ENCODE measurements around the gene MS4A12. TPM values are rescaled to one million over a fixed set of nuclear protein-coding genes. Genes with fewer than 3 reads are reported as not detected.

MS4A12 gene
- total and polyA plus RNA-seq, 9 of the 15 experiments (the other 6 are each of a cell fraction or from before 2014, with no cell fraction given), result not detected

- CTCF ChIA-PET (ENCODE audit: low intra/inter-chr PET ratio), result no interaction called here
- Histone ChIP-seq H3K9me3 (replicated peaks; ENCODE audit: control insufficient read depth, insufficient read depth, low read depth, low read length) (no peaks in the 10 kb centered on the region), H3K36me3 (ENCODE audit: control insufficient read depth, insufficient read depth, low read length) (no peaks in the 10 kb centered on the region), H3K27ac (ENCODE audit: extremely low read depth, low read depth, low read length) (no peak overlapping the region), H3K27me3 (ENCODE audit: control insufficient read depth in 2 of 2, insufficient read depth in 2 of 2, low read length in 2 of 2) (peaks cover 0 to 5% of the 10 kb centered on the region in 2 experiments; a peak in 1 of 5 replicates), H3K9me1 (ENCODE audit: control insufficient read depth, insufficient read depth, low read length) (no peaks in the 10 kb centered on the region), H4K20me1 (replicated peaks; ENCODE audit: control insufficient read depth, insufficient read depth, low read length) (no peaks in the 10 kb centered on the region), H3K9ac (ENCODE audit: insufficient read depth in 1 of 2, low read depth in 2 of 2, low read length in 2 of 2) (no peak overlapping the region), H3K4me2 (ENCODE audit: insufficient read depth, low read length) (no peak overlapping the region), H3K4me3 (no peak overlapping the region), H3K79me2 (ENCODE audit: control insufficient read depth, insufficient read depth, low read length) (no peaks in the 10 kb centered on the region), H3K4me1 (replicated peaks in 1 of 2; ENCODE audit: control insufficient read depth in 2 of 2, insufficient read depth in 2 of 2, low read length in 2 of 2) (no peaks in the 10 kb centered on the region), H2AFZ (ENCODE audit: low read depth, low read length) (no peak overlapping the region)
- in situ Hi-C loops (cut with MboI), result no loop called here
- ATAC-seq (no peak), FAIRE-seq (no peak), DNase-seq (ENCODE audit: extremely low read depth in 1 of 4, low spot score in 3 of 4) (no peak)
- POLR2A ChIA-PET, result no interaction called here
- no TSS peak for BruUV-seq (replicated peaks)
- intact Hi-C loops (cut with micrococcal nuclease), result no loop called here
- 3% methylated on average over 4 of the region's 4 CpGs for WGBS (ENCODE audit: insufficient coverage, low coverage, missing lambda C conversion rate)
- TF ChIP-seq, protein P1, sequence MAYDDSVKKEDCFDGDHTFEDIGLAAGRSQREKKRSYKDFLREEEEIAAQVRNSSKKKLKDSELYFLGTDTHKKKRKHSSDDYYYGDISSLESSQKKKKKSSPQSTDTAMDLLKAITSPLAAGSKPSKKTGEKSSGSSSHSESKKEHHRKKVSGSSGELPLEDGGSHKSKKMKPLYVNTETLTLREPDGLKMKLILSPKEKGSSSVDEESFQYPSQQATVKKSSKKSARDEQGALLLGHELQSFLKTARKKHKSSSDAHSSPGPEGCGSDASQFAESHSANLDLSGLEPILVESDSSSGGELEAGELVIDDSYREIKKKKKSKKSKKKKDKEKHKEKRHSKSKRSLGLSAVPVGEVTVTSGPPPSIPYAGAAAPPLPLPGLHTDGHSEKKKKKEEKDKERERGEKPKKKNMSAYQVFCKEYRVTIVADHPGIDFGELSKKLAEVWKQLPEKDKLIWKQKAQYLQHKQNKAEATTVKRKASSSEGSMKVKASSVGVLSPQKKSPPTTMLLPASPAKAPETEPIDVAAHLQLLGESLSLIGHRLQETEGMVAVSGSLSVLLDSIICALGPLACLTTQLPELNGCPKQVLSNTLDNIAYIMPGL (CRISPR knock-in tag; IDR thresholded peaks at IDR 0.05), result no peak
- TF ChIP-seq ZNF280A (IDR thresholded peaks at IDR 0.05; ENCODE audit: low read depth, partially characterized antibody) (no peak), ATF4 (CRISPR knock-in tag; IDR thresholded peaks at IDR 0.05) (no peak), RBBP5 (IDR thresholded peaks at IDR 0.05; ENCODE audit: borderline replicate concordance, insufficient read depth, low read length, poor library complexity, severe bottlenecking) (no peak), MTA2 (IDR thresholded peaks at IDR 0.05; ENCODE audit: low read depth) (no peak), NR4A1 (CRISPR knock-in tag; IDR thresholded peaks at IDR 0.05) (no peak), NR4A1 (tag; IDR thresholded peaks at IDR 0.05) (no peak), ZFP36 (IDR thresholded peaks at IDR 0.05; ENCODE audit: low read depth, low read length, partially characterized antibody) (no peak), AFF1 (IDR thresholded peaks at IDR 0.05; ENCODE audit: low read depth in 1 of 2, partially characterized antibody in 2 of 2) (no peak), ZNF347 (CRISPR knock-in tag; IDR thresholded peaks at IDR 0.05; ENCODE audit: low read depth) (no peak)
- TF ChIP-seq, protein P2, sequence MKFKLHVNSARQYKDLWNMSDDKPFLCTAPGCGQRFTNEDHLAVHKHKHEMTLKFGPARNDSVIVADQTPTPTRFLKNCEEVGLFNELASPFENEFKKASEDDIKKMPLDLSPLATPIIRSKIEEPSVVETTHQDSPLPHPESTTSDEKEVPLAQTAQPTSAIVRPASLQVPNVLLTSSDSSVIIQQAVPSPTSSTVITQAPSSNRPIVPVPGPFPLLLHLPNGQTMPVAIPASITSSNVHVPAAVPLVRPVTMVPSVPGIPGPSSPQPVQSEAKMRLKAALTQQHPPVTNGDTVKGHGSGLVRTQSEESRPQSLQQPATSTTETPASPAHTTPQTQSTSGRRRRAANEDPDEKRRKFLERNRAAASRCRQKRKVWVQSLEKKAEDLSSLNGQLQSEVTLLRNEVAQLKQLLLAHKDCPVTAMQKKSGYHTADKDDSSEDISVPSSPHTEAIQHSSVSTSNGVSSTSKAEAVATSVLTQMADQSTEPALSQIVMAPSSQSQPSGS (CRISPR knock-in tag; IDR thresholded peaks at IDR 0.05), result no peak
Measured at GRCh38 chr11:60498853-60499252, 6.3 kb downstream of the MS4A12 start.

All from K562 (cell line).